Measurements from ENCODE around the gene CACNA1B. TPM values are rescaled to one million over a fixed set of nuclear protein-coding genes. Genes with fewer than 3 reads are reported as not detected.

Gene CACNA1B
- total RNA-seq, 4 donors from 2014 or later: 0.04 to 0.13 (median 0.12) TPM; not detected in 1

- Histone ChIP-seq H3K4me3 (no peak overlapping the region), H3K4me1 (no peaks in the 10 kb centered on the region), H3K9me3 (peaks cover 0 to 36% (median 0%) of the 10 kb centered on the region in 3 donors), H3K27me3 (peaks cover 19% of the 10 kb centered on the region), H3K27ac (no peak overlapping the region), H3K36me3 (no peaks in the 10 kb centered on the region)
- WGBS, 2 donors (ENCODE audit: low coverage in 1 of 2): 81 to 95% methylated on average over 4 to 7 of the region's 9 CpGs
- no peak for TF ChIP-seq EP300 (IDR thresholded peaks at IDR 0.05)
- TF ChIP-seq CTCF (IDR thresholded peaks at IDR 0.05): no peak
- no peak for TF ChIP-seq POLR2A (IDR thresholded peaks at IDR 0.05)
- TF ChIP-seq POLR2AphosphoS5 (IDR thresholded peaks at IDR 0.05): no peak
- ATAC-seq: no peak
Measured at GRCh38 chr9:137965177-137965795, 87.7 kb downstream of the CACNA1B start.

GRCh38 chr9:137967280-137967953 is 89.8 kb downstream of the CACNA1B start:
- TF ChIP-seq POLR2AphosphoS5 (IDR thresholded peaks at IDR 0.05) (no peak), POLR2A (IDR thresholded peaks at IDR 0.05) (no peak), EP300 (IDR thresholded peaks at IDR 0.05) (no peak), CTCF (IDR thresholded peaks at IDR 0.05) (no peak)

GRCh38 chr9:137968235-137968634 is 90.7 kb downstream of the CACNA1B start:
- Histone ChIP-seq H3K9me3 (peaks cover 0 to 22% (median 0%) of the 10 kb centered on the region in 3 donors), H3K27ac (no peak overlapping the region), H3K27me3 (peaks cover 47% of the 10 kb centered on the region), H3K4me3 (no peak overlapping the region), H3K36me3 (no peaks in the 10 kb centered on the region), H3K4me1 (no peaks in the 10 kb centered on the region)
- TF ChIP-seq CTCF (IDR thresholded peaks at IDR 0.05) (no peak), POLR2A (IDR thresholded peaks at IDR 0.05) (no peak), EP300 (IDR thresholded peaks at IDR 0.05) (no peak), POLR2AphosphoS5 (IDR thresholded peaks at IDR 0.05) (no peak)
- ATAC-seq: no peak
- 30 to 61% methylated on average over 2 to 4 of the region's 10 CpGs for WGBS, 2 donors (ENCODE audit: low coverage in 1 of 2)

More at GRCh38 chr9:137967280-137967953, 89.8 kb downstream of the CACNA1B start:
- Histone ChIP-seq H3K27me3 (peaks cover 40% of the 10 kb centered on the region), H3K27ac (no peak overlapping the region), H3K9me3 (peaks cover 0 to 30% (median 0%) of the 10 kb centered on the region in 3 donors), H3K4me3 (no peak overlapping the region), H3K4me1 (no peaks in the 10 kb centered on the region), H3K36me3 (no peaks in the 10 kb centered on the region)
- 35 to 40% methylated on average over 13 to 17 of the region's 17 CpGs for WGBS, 2 donors (ENCODE audit: low coverage in 1 of 2)
- no peak for ATAC-seq

GRCh38 chr9:137969008-137969407 is 91.4 kb downstream of the CACNA1B start:
- peaks cover 47% of the 10 kb centered on the region for H3K27me3 ChIP-seq

More at GRCh38 chr9:137969008-137969407, 91.4 kb downstream of the CACNA1B start:
- Histone ChIP-seq H3K27ac (no peak overlapping the region), H3K9me3 (peaks cover 0 to 14% (median 0%) of the 10 kb centered on the region in 3 donors), H3K4me1 (no peaks in the 10 kb centered on the region), H3K36me3 (no peaks in the 10 kb centered on the region), H3K4me3 (no peak overlapping the region)
- no peak for ATAC-seq
- no peak for TF ChIP-seq EP300 (IDR thresholded peaks at IDR 0.05)
- TF ChIP-seq POLR2AphosphoS5 (IDR thresholded peaks at IDR 0.05): no peak
- no peak for TF ChIP-seq CTCF (IDR thresholded peaks at IDR 0.05)
- no peak for TF ChIP-seq POLR2A (IDR thresholded peaks at IDR 0.05)
- 62 to 85% methylated on average over 2 to 6 of the region's 8 CpGs for WGBS, 2 donors (ENCODE audit: low coverage in 1 of 2)

Data from gastroesophageal sphincter (tissue), 4 donors.